NCI-H524 treated with DMSO at 0.1 percent for 48 hours (cell line): ENCODE data around the gene GATA6.

Experiments
- DNase-seq: peaks from one replicate; lab custom pipeline; 2025; lab: John Stamatoyannopoulos, UW

GATA6 gene

DNA sequence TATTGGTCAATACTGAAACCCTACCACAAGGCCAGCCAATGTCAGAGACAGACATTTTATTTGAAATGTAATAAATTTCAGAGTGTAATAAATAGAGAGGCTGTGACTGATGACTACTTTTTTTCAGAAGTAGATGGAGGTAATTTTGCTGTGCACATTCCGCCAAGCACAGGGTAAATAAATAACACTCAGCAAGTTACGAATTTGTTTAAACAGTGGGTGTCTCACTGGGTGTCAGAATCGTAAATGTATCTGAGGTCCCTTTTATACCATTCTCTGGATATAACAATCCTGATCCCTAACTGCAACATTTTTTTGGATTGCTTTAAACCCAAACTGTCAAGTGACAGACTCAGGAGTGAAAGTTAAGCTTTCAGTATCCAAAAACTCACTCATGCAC is 74.1 kb downstream of the GATA6 start:
- no peak for DNase-seq

DNA sequence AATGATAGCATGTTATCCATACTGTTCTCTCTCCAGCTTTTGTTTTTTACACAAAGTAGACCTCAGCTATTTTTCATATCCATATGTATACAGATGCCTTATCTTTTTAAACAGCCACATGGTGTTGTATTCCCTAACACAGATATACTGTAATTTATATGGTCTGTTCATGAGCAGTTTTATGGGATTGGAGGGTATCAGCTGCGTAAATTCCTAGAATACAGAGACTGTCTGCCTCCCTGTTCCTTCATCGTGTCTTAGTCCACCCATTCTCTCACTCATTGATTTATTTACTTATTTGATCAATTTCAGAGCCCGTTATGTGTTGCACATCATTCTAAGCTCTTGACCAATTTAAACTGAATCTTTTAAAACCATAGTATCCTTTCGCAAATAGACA is 80.6 kb downstream of the GATA6 start:
- DNase-seq: no peak

DNA sequence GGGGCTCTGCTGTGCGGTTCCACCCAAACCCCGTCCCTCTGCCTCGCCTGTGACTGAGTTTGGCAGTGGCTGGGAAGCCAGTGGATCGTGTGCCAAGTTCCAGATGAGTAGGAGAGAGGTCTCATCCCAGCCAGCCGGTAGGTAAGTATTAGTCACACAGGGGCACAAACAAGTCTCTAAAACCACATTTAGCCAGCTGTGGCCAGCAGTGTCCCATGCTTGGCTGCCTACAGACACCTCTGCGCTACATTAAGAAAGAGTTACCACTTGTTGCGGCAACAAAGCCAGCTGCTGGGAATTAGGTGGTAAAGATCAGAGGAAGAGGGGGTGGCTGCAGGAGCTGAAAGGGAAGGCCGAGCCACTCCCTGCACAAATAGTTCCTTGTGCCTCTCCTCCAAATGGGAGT is 81.2 kb downstream of the GATA6 start:
- no peak for DNase-seq
